Prostate gland (tissue), 2 donors: ENCODE data around the gene CHRM2.

ENCODE experiments used
- POLR2A ChIP-seq: fragments of 450-650 bp; IDR thresholded peaks from one replicate; pipeline ENCODE4 v1.6.1; 2016; ENCODE audit warnings: antibody characterized with exemption, mild to moderate bottlenecking
- POLR2AphosphoS5 ChIP-seq: sonication (generic); formaldehyde crosslinking; IDR thresholded peaks from one replicate; pipeline ENCODE4 v1.6.1; 2017; ENCODE audit warnings: antibody characterized with exemption
- TF ChIP-seq, protein P1 (sequence below), 4 experiments: fragments of 200-600 bp in 2 of 4; fragments of 450-650 bp in 2 of 4; sonication (generic) in 2 of 4; IDR thresholded peaks; 1 replicate in 3 of 4; 2 replicates in 1 of 4; pipeline ENCODE4 v1.5.1; 2016 to 2019; ENCODE audit warnings: antibody characterized with exemption in 4 of 4, mild to moderate bottlenecking in 2 of 4, moderate library complexity in 2 of 4

DNA sequence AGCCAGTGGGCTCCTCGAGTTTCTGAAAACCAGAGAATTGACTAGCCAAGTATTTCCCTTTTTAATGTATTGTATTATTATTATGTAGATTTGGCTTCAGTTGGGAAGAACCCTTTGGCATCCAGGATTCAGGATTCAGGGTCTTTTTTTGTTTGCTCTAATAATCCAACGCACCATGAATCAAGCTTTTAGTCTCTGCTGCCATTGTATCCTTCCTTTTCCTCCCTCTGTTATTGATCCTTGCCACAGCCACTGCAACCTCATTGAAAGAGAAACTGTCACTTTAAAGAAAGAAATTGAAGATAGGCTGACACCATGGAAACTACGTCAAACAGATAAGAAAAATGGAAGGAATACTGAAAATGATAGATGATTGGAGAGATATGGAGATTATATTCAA lies 150.0 kb downstream of the CHRM2 start:
- no peak for TF ChIP-seq POLR2AphosphoS5
- TF ChIP-seq, protein P1, sequence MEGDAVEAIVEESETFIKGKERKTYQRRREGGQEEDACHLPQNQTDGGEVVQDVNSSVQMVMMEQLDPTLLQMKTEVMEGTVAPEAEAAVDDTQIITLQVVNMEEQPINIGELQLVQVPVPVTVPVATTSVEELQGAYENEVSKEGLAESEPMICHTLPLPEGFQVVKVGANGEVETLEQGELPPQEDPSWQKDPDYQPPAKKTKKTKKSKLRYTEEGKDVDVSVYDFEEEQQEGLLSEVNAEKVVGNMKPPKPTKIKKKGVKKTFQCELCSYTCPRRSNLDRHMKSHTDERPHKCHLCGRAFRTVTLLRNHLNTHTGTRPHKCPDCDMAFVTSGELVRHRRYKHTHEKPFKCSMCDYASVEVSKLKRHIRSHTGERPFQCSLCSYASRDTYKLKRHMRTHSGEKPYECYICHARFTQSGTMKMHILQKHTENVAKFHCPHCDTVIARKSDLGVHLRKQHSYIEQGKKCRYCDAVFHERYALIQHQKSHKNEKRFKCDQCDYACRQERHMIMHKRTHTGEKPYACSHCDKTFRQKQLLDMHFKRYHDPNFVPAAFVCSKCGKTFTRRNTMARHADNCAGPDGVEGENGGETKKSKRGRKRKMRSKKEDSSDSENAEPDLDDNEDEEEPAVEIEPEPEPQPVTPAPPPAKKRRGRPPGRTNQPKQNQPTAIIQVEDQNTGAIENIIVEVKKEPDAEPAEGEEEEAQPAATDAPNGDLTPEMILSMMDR (IDR thresholded peaks at IDR 0.05) = no peak
- no peak for TF ChIP-seq POLR2A
